HG03565 (cell line): ENCODE measurements around the gene ARHGAP25.

Source experiments
- ATAC-seq: cut with Tn5 transposase; IDR thresholded peaks from one replicate; pipeline ENCODE4 v1.9.1; 2021; ENCODE audit warnings: mild to moderate bottlenecking, moderate library complexity; ENCODE audit not compliant: unreplicated experiment

ARHGAP25 gene

GRCh38 chr2:68854476-68854875, 119.9 kb downstream of the ARHGAP25 start:
- no peak for ATAC-seq

GRCh38 chr2:68855550-68855949, 120.9 kb downstream of the ARHGAP25 start:
- no peak for ATAC-seq

GRCh38 chr2:68857202-68857845, 122.7 kb downstream of the ARHGAP25 start:
- ATAC-seq: no peak

- peak; percentile 63 for ATAC-seq
Observed at GRCh38 chr2:68857855-68858456, 123.3 kb downstream of the ARHGAP25 start.

- no peak for ATAC-seq
Observed at GRCh38 chr2:68860111-68860510, 125.5 kb downstream of the ARHGAP25 start.

- no peak for ATAC-seq
Observed at GRCh38 chr2:68861330-68861729, 126.7 kb downstream of the ARHGAP25 start.

GRCh38 chr2:68862889-68863288, 128.3 kb downstream of the ARHGAP25 start:
- no peak for ATAC-seq

GRCh38 chr2:68863996-68864395, 129.4 kb downstream of the ARHGAP25 start:
- ATAC-seq: no peak

- ATAC-seq: no peak
Observed at GRCh38 chr2:68865108-68865507, 130.5 kb downstream of the ARHGAP25 start.

- ATAC-seq: no peak
Observed at GRCh38 chr2:68870215-68870614, 135.6 kb downstream of the ARHGAP25 start.

GRCh38 chr2:68871159-68871764, 136.7 kb downstream of the ARHGAP25 start, which contains the start of gene BMP10:
Gene BMP10 (minus strand): TSS chr2:68871397. CDS start chr2:68871358, 39 bp downstream.
- ATAC-seq: no peak
